ENCODE data around the gene SLC29A4. TPM values are rescaled to one million over a fixed set of nuclear protein-coding genes. Genes with fewer than 3 reads are reported as not detected.
"Not testable (repeated sequence)": the region's sequence is repeated elsewhere in the genome, so short reads cannot be mapped to it uniquely, and the experiment has no call there.

The SLC29A4 gene
- total RNA-seq, 1 experiment from 2014 or later = 24.5 TPM

- ATAC-seq (no peak), DNase-seq (ENCODE audit: low read depth, low spot score) (no peak)
- TF ChIP-seq EGR1 (IDR thresholded peaks at IDR 0.05; ENCODE audit: low read depth) (no peak), CTCF (IDR thresholded peaks at IDR 0.05 in 2 of 3, conservative IDR thresholded peaks at IDR 0.05 in 1 of 3; ENCODE audit: borderline replicate concordance in 1 of 3, insufficient read depth in 1 of 3, low read depth in 2 of 3, low read length in 2 of 3) (no peak), EZH2phosphoT487 (IDR thresholded peaks at IDR 0.05; ENCODE audit: borderline replicate concordance) (no peak), EZH2 (IDR thresholded peaks at IDR 0.05) (no peak), FOSL1 (IDR thresholded peaks at IDR 0.05; ENCODE audit: low read depth) (no peak), MAX (IDR thresholded peaks at IDR 0.05) (no peak), ZBTB33 (IDR thresholded peaks at IDR 0.05; ENCODE audit: extremely low read depth, insufficient replicate concordance, low read length) (no peak), ATF3 (IDR thresholded peaks at IDR 0.05) (no peak), RAD21 (IDR thresholded peaks at IDR 0.05; ENCODE audit: low read depth) (no peak), SIN3A (IDR thresholded peaks at IDR 0.05; ENCODE audit: low read depth) (no peak), SRF (IDR thresholded peaks at IDR 0.05; ENCODE audit: low read depth) (no peak), TCF7L2 (IDR thresholded peaks at IDR 0.05; ENCODE audit: borderline replicate concordance, extremely low read depth, insufficient read depth, insufficient read length) (no peak), YY1 (IDR thresholded peaks at IDR 0.05; ENCODE audit: extremely low read depth, insufficient replicate concordance, low read depth, low read length) (no peak)
- BruUV-seq (replicated peaks) = no TSS peak
- H3K4me2 ChIP-seq (ENCODE audit: low read length) = no peak overlapping the region
- H3K9me2 ChIP-seq (ENCODE audit: insufficient read depth) = no peaks in the 10 kb centered on the region
- no peak overlapping the region for H3K4me3 ChIP-seq (replicated peaks in 1 of 2; ENCODE audit: low read depth in 1 of 2, low read length in 2 of 2)
- RAD21 ChIA-PET (ENCODE audit: low non-redundant PET in 1 of 2, low total read pairs in 2 of 2, uncharacterized antibody in 2 of 2, unreplicated experiment in 2 of 2) = no interaction called here
- POLR2A ChIA-PET = no interaction called here
- H2AFZ ChIP-seq (ENCODE audit: low read depth, low read length, poor library complexity, severe bottlenecking) = no peak overlapping the region
- H3K79me2 ChIP-seq (ENCODE audit: insufficient read depth, low read length) = no peaks in the 10 kb centered on the region
- no peaks in the 10 kb centered on the region for H3K27me3 ChIP-seq (ENCODE audit: insufficient read depth, low read length)
- CTCF ChIA-PET = no interaction called here
- H3K9ac ChIP-seq (ENCODE audit: low read length) = no peak overlapping the region
- no peaks in the 10 kb centered on the region for H3K4me1 ChIP-seq (ENCODE audit: control insufficient read depth in 1 of 2, insufficient read depth in 2 of 2, low read length in 2 of 2)
- no peak overlapping the region for H3K27ac ChIP-seq (ENCODE audit: low read depth, low read length)
- intact Hi-C loops (cut with micrococcal nuclease) = no loop called here
- no peaks in the 10 kb centered on the region for H3K36me3 ChIP-seq (ENCODE audit: control insufficient read depth in 1 of 2, insufficient read depth in 2 of 2, low read length in 2 of 2)
- no peaks in the 10 kb centered on the region for H3K9me3 ChIP-seq (ENCODE audit: control insufficient read depth in 1 of 2, insufficient read depth in 1 of 2, low read depth in 1 of 2, low read length in 2 of 2)
- H4K20me1 ChIP-seq (ENCODE audit: insufficient read depth) = no peaks in the 10 kb centered on the region
Measured at GRCh38 chr7:5274441-5274840, 8.3 kb upstream of the SLC29A4 start.

- H3K4me2 ChIP-seq (ENCODE audit: low read length); DNase-seq (ENCODE audit: low read depth, low spot score); H2AFZ ChIP-seq (ENCODE audit: low read depth, low read length, poor library complexity, severe bottlenecking); H3K27me3 ChIP-seq (ENCODE audit: insufficient read depth, low read length); intact Hi-C loops (cut with micrococcal nuclease); H3K9ac ChIP-seq (ENCODE audit: low read length); BruUV-seq (replicated peaks); ATAC-seq; H3K27ac ChIP-seq (ENCODE audit: low read depth, low read length); H3K36me3 ChIP-seq (ENCODE audit: control insufficient read depth in 1 of 2, insufficient read depth in 2 of 2, low read length in 2 of 2); POLR2A ChIA-PET; H3K79me2 ChIP-seq (ENCODE audit: insufficient read depth, low read length); RAD21 ChIA-PET (ENCODE audit: low non-redundant PET in 1 of 2, low total read pairs in 2 of 2, uncharacterized antibody in 2 of 2, unreplicated experiment in 2 of 2); CTCF ChIA-PET; H4K20me1 ChIP-seq (ENCODE audit: insufficient read depth); H3K9me2 ChIP-seq (ENCODE audit: insufficient read depth); H3K4me3 ChIP-seq (replicated peaks in 1 of 2; ENCODE audit: low read depth in 1 of 2, low read length in 2 of 2); H3K9me3 ChIP-seq (ENCODE audit: control insufficient read depth in 1 of 2, insufficient read depth in 1 of 2, low read depth in 1 of 2, low read length in 2 of 2); H3K4me1 ChIP-seq (ENCODE audit: control insufficient read depth in 1 of 2, insufficient read depth in 2 of 2, low read length in 2 of 2): not testable (repeated sequence)
Measured at GRCh38 chr7:5274985-5275431, 7.7 kb upstream of the SLC29A4 start.
